ENCODE data around the gene LARGE1. TPM values are rescaled to one million over a fixed set of nuclear protein-coding genes. Genes with fewer than 3 reads are reported as not detected.

Gene LARGE1
- total RNA-seq, 1 experiment from 2014 or later, result 1.5 TPM

- no peak overlapping the region for H2AFZ ChIP-seq (ENCODE audit: low read depth, low read length, poor library complexity, severe bottlenecking)
- no peaks in the 10 kb centered on the region for H3K9me2 ChIP-seq (ENCODE audit: insufficient read depth)
- ChIA-PET CTCF (no interaction called here), RAD21 (ENCODE audit: low non-redundant PET in 1 of 2, low total read pairs in 2 of 2, uncharacterized antibody in 2 of 2, unreplicated experiment in 2 of 2) (no interaction called here), POLR2A (no interaction called here)
- H3K9me3 ChIP-seq (ENCODE audit: control insufficient read depth in 1 of 2, insufficient read depth in 1 of 2, low read depth in 1 of 2, low read length in 2 of 2), result peaks cover 6 to 25% of the 10 kb centered on the region in 2 experiments; a peak in 2 of 4 replicates
- no peak overlapping the region for H3K4me3 ChIP-seq (replicated peaks in 1 of 2; ENCODE audit: low read depth in 1 of 2, low read length in 2 of 2)
- TF ChIP-seq EGR1 (IDR thresholded peaks at IDR 0.05; ENCODE audit: low read depth) (no peak), ZNF274 (IDR thresholded peaks at IDR 0.05; ENCODE audit: low read depth, low read length) (no peak), CEBPB (IDR thresholded peaks at IDR 0.05; ENCODE audit: low read depth) (no peak), YY1 (IDR thresholded peaks at IDR 0.05; ENCODE audit: extremely low read depth, insufficient replicate concordance, low read depth, low read length) (no peak), JUND (IDR thresholded peaks at IDR 0.05) (no peak), EZH2 (IDR thresholded peaks at IDR 0.05) (no peak), POLR2A (IDR thresholded peaks at IDR 0.05; ENCODE audit: borderline replicate concordance, extremely low read depth, insufficient read depth, insufficient read length) (no peak), FOSL1 (IDR thresholded peaks at IDR 0.05; ENCODE audit: low read depth) (no peak), SIN3A (IDR thresholded peaks at IDR 0.05; ENCODE audit: low read depth) (no peak), ZFX (IDR thresholded peaks at IDR 0.05) (no peak), TCF7L2 (IDR thresholded peaks at IDR 0.05; ENCODE audit: borderline replicate concordance, extremely low read depth, insufficient read depth, insufficient read length) (no peak), SRF (IDR thresholded peaks at IDR 0.05; ENCODE audit: low read depth) (no peak), ZBTB33 (IDR thresholded peaks at IDR 0.05; ENCODE audit: extremely low read depth, insufficient replicate concordance, low read length) (no peak), POLR2AphosphoS5 (IDR thresholded peaks at IDR 0.05; ENCODE audit: low read depth, low read length) (no peak), EZH2phosphoT487 (IDR thresholded peaks at IDR 0.05; ENCODE audit: borderline replicate concordance) (no peak), RAD21 (IDR thresholded peaks at IDR 0.05; ENCODE audit: low read depth) (no peak), SP1 (IDR thresholded peaks at IDR 0.05; ENCODE audit: low read depth) (no peak), CBX3 (IDR thresholded peaks at IDR 0.05; ENCODE audit: low read depth) (no peak)
- TF ChIP-seq, protein P1, sequence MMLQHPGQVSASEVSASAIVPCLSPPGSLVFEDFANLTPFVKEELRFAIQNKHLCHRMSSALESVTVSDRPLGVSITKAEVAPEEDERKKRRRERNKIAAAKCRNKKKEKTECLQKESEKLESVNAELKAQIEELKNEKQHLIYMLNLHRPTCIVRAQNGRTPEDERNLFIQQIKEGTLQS (IDR thresholded peaks at IDR 0.05), result no peak
- TF ChIP-seq, protein P2, sequence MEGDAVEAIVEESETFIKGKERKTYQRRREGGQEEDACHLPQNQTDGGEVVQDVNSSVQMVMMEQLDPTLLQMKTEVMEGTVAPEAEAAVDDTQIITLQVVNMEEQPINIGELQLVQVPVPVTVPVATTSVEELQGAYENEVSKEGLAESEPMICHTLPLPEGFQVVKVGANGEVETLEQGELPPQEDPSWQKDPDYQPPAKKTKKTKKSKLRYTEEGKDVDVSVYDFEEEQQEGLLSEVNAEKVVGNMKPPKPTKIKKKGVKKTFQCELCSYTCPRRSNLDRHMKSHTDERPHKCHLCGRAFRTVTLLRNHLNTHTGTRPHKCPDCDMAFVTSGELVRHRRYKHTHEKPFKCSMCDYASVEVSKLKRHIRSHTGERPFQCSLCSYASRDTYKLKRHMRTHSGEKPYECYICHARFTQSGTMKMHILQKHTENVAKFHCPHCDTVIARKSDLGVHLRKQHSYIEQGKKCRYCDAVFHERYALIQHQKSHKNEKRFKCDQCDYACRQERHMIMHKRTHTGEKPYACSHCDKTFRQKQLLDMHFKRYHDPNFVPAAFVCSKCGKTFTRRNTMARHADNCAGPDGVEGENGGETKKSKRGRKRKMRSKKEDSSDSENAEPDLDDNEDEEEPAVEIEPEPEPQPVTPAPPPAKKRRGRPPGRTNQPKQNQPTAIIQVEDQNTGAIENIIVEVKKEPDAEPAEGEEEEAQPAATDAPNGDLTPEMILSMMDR (IDR thresholded peaks at IDR 0.05 in 2 of 3, conservative IDR thresholded peaks at IDR 0.05 in 1 of 3; ENCODE audit: borderline replicate concordance in 1 of 3, insufficient read depth in 1 of 3, low read depth in 2 of 3, low read length in 2 of 3), result no peak
- H3K9ac ChIP-seq (ENCODE audit: low read length), result no peak overlapping the region
- no peaks in the 10 kb centered on the region for H3K79me2 ChIP-seq (ENCODE audit: insufficient read depth, low read length)
- no peak overlapping the region for H3K27ac ChIP-seq (ENCODE audit: low read depth, low read length)
- BruUV-seq (replicated peaks), result no TSS peak
- no peaks in the 10 kb centered on the region for H3K36me3 ChIP-seq (ENCODE audit: control insufficient read depth in 1 of 2, insufficient read depth in 2 of 2, low read length in 2 of 2)
- ATAC-seq (no peak), DNase-seq (ENCODE audit: low read depth, low spot score) (no peak)
- no peaks in the 10 kb centered on the region for H3K4me1 ChIP-seq (ENCODE audit: control insufficient read depth in 1 of 2, insufficient read depth in 2 of 2, low read length in 2 of 2)
- H3K27me3 ChIP-seq (ENCODE audit: insufficient read depth, low read length), result no peaks in the 10 kb centered on the region
- intact Hi-C loops (cut with micrococcal nuclease), result no loop called here
- no peak overlapping the region for H3K4me2 ChIP-seq (ENCODE audit: low read length)
- no peaks in the 10 kb centered on the region for H4K20me1 ChIP-seq (ENCODE audit: insufficient read depth)
These were observed 123.8 kb downstream of the LARGE1 start for GRCh38 chr22:33796494-33796893.
